ENCODE data around the gene EIF2A.

DNA sequence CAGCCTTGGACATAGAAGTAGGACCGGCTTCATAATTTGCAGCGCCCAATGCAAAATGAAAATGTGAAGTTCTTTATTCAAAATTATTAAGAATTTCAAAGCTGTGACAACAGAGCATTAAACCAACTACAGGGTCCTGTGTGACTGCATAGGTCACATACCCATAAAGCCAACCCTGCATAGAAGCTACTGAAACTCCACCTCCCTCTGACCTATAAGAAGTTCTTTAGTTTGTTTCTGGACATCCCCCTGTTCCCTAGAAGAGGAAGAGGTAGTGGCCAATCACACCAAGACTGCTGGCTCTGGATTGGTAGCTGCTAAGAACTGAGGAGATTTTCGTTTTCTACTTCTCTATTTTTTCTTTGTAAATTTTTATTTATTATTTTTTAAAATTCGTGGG is 47.6 kb downstream of the EIF2A start:
- TF ChIP-seq EZH2 (IDR thresholded peaks at IDR 0.05; ENCODE audit: insufficient read depth, poor library complexity, severe bottlenecking) (no peak), EZH2phosphoT487 (IDR thresholded peaks at IDR 0.05; ENCODE audit: insufficient read depth, low read depth) (no peak)
